Epithelial cell of proximal tubule (primary cell): Measurements from ENCODE around the gene PPP4R1. TPM values are rescaled to one million over a fixed set of nuclear protein-coding genes. Genes with fewer than 3 reads are reported as not detected.

Experiments
- DNase-seq: peaks from one replicate; pipeline ENCODE4 v3.0.0-alpha.2; 2011; ENCODE audit warnings: low read depth
- H3K4me3 ChIP-seq: 2 replicates; pipeline ENCODE4 v1.5.1; 2011; ENCODE audit warnings: low read depth, mild to moderate bottlenecking, low read length
- total RNA-seq: library from RNA; depleted of rRNA; stranded (reverse); fragments of >200 nt; gene quantifications from 2 replicates; pipeline ENCODE4 v1.2.3, GENCODE V29; 2015
- TF ChIP-seq, protein P1 (sequence below): conservative IDR thresholded peaks from 2 replicates; pipeline ENCODE4 v1.5.1; 2012; ENCODE audit warnings: low read depth, mild to moderate bottlenecking, low read length

The PPP4R1 gene
- total RNA-seq, 1 donor from 2014 or later: 82.0 TPM

DNA sequence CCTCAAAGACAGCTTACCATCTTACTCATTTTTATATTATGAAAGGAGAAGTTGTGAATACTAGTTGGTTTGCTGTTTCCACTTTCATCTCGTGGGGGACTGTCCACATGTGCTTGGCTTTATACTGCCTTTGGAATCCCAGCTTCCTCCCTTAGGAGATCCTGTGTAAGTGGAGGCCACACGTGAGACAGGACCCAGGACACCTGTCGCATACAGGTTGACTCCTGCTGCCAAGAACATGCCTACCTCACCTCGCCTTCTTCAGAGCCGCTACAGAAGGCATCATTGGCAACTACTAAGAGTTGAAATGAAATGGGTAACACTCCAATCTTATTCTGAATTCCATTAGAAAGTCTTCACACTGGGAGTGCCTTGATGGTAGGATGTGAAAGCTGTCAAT, 69.3 kb downstream of the PPP4R1 start:
- no peak for DNase-seq
- no peak overlapping the region for H3K4me3 ChIP-seq
- TF ChIP-seq, protein P1, sequence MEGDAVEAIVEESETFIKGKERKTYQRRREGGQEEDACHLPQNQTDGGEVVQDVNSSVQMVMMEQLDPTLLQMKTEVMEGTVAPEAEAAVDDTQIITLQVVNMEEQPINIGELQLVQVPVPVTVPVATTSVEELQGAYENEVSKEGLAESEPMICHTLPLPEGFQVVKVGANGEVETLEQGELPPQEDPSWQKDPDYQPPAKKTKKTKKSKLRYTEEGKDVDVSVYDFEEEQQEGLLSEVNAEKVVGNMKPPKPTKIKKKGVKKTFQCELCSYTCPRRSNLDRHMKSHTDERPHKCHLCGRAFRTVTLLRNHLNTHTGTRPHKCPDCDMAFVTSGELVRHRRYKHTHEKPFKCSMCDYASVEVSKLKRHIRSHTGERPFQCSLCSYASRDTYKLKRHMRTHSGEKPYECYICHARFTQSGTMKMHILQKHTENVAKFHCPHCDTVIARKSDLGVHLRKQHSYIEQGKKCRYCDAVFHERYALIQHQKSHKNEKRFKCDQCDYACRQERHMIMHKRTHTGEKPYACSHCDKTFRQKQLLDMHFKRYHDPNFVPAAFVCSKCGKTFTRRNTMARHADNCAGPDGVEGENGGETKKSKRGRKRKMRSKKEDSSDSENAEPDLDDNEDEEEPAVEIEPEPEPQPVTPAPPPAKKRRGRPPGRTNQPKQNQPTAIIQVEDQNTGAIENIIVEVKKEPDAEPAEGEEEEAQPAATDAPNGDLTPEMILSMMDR: no peak

- H3K4me3 ChIP-seq: no peak overlapping the region
- TF ChIP-seq, protein P1: no peak
- no peak for DNase-seq
Measured at GRCh38 chr18:9542924-9543323, 71.4 kb downstream of the PPP4R1 start.

GRCh38 chr18:9539938-9540337, 74.4 kb downstream of the PPP4R1 start:
- no peak overlapping the region for H3K4me3 ChIP-seq
- TF ChIP-seq, protein P1: no peak
- no peak for DNase-seq

DNA sequence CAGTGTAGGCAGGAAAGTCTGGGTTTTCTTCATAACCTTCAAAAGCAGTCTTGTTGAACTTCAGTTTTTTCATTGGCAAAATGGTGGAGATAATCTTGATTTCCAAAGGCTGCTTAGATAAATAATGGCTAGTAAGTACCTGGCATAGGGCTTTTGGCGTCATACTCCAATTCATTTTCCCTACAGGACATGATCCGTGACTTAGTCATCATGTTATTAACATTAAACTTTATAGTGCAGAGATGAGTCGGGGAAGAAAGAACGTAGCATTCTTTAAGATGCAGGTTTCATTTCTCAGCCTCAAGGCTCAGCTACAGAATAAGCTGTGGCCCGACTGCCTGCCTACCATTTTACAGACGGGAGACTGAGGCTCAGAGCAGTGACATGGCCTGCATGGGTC, 75.1 kb downstream of the PPP4R1 start:
- no peak overlapping the region for H3K4me3 ChIP-seq
- TF ChIP-seq, protein P1: no peak
- DNase-seq: no peak

GRCh38 chr18:9537677-9538076, 76.7 kb downstream of the PPP4R1 start:
- H3K4me3 ChIP-seq: no peak overlapping the region
- DNase-seq: no peak
- TF ChIP-seq, protein P1: no peak

DNA sequence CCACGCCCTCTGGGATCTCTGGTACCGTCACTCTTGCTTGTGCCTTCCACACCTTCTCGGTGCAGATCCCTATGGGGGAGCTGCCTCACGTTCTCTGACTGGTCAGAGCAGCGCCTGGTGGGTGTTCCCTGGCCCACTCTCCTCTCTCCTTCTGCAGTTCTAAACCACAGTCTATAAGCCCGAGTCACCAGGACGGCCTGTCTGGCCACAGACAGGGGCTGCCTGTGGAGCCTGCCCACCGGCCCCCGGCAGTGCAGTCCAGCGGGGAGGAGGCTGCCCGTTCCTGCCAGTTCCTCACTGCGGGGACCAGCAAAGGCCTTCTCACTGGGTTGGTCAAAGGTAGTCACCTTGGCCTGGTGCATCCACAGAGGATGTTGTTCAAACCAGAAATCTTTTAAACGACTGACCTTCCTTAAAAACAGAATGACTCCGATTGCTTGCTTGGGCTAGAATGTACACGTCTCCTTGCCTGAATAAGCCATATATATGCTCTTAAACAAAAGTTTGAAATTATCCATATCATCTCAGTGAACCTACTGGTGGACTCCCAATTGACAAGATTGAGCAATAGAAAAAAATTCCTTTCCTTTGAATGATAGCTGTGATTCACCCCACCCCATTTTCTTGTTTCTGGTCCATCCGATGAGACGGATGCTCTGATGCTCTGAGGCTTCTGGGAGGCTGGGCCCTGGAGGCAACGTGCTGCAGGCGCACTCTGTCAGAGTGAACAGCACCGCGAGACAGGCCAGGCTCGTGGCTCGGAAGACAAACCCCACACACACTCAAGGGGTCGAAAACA, 77.8 kb downstream of the PPP4R1 start:
- H3K4me3 ChIP-seq: no peak overlapping the region
- TF ChIP-seq, protein P1: no peak
- no peak for DNase-seq
